H1 (cell line): Measurements from ENCODE around the gene MYOZ2. TPM values are rescaled to one million over a fixed set of nuclear protein-coding genes. Genes with fewer than 3 reads are reported as not detected.

Experiments
- CTCF ChIA-PET: fragments of 300-600 bp; sonication (Branson Sonifier 250); formaldehyde crosslinking; loops from one replicate; lab custom pipeline; 2021; ENCODE audit not compliant: partially characterized antibody; lab: Charles Lee
- POLR2A ChIA-PET: fragments of 300-600 bp; sonication (Branson Sonifier 250); formaldehyde crosslinking; loops from one replicate; lab custom pipeline; 2021; ENCODE audit warnings: inconsistent platforms; ENCODE audit not compliant: partially characterized antibody; lab: Charles Lee
- DNase-seq, 2 experiments: peaks; one replicate each; pipeline versions ENCODE4 v3.0.0 to v3.0.0-alpha.2; 2010 to 2022; ENCODE audit warnings: low spot score in 2 of 2, low read depth in 1 of 2, mixed read lengths in 1 of 2
- FAIRE-seq: peaks from 2 replicates; lab custom pipeline; 2011; peaks lifted over from hg19 to GRCh38; lab: Jason Lieb, UNC
- H2AFZ ChIP-seq: 2 replicates; pipeline ENCODE4 v1.8.1; 2012; ENCODE audit warnings: low read length, inconsistent platforms
- H2AK5ac ChIP-seq: 2 replicates; pipeline ENCODE4 v1.6.1; 2013; ENCODE audit warnings: low read depth, low read length
- H2BK120ac ChIP-seq: replicated peaks from 2 replicates; pipeline ENCODE3; 2013; ENCODE audit warnings: low read depth, low read length, inconsistent platforms
- H2BK12ac ChIP-seq: 2 replicates; pipeline ENCODE4 v1.6.1; 2013; ENCODE audit warnings: low read depth, low read length
- H2BK15ac ChIP-seq: 2 replicates; pipeline ENCODE4 v1.6.1; 2013; ENCODE audit warnings: low read length
- H2BK20ac ChIP-seq: 2 replicates; pipeline ENCODE4 v1.6.1; 2013; ENCODE audit warnings: low read length
- H2BK5ac ChIP-seq: 2 replicates; pipeline ENCODE4 v1.6.1; 2013; ENCODE audit warnings: low read depth, low read length
- H3K14ac ChIP-seq: 2 replicates; pipeline ENCODE4 v1.6.1; 2013; ENCODE audit warnings: inconsistent platforms; ENCODE audit not compliant: insufficient read length
- H3K18ac ChIP-seq: 2 replicates; pipeline ENCODE4 v1.6.1; 2013; ENCODE audit warnings: low read length; ENCODE audit errors: extremely low read depth
- H3K23ac ChIP-seq: 2 replicates; pipeline ENCODE4 v1.6.1; 2013; ENCODE audit warnings: inconsistent platforms; ENCODE audit not compliant: insufficient read length
- H3K23me2 ChIP-seq: 2 replicates; pipeline ENCODE4 v1.6.1; 2013; ENCODE audit warnings: low read depth, low read length
- H3K27ac ChIP-seq: 2 replicates; pipeline ENCODE4 v1.6.1; 2011; ENCODE audit warnings: low read depth, low read length, inconsistent platforms
- H3K27me3 ChIP-seq, 4 experiments: replicated peaks in 1 of 4; 1 replicate in 1 of 4; 2 replicates in 3 of 4; pipeline versions ENCODE4 v1.6.1 to v1.8.1; 2011 to 2013; ENCODE audit warnings: low read length in 3 of 4, mild to moderate bottlenecking in 3 of 4, inconsistent platforms in 2 of 4, mixed read lengths in 2 of 4, moderate library complexity in 1 of 4; ENCODE audit not compliant: control insufficient read depth in 3 of 4, insufficient read depth in 3 of 4; ENCODE audit errors: extremely low read depth in 1 of 4
- H3K36me3 ChIP-seq, 4 experiments: 2 replicates each; pipeline versions ENCODE4 v1.6.1 to v1.8.1; 2011 to 2013; ENCODE audit warnings: mild to moderate bottlenecking in 4 of 4, low read length in 3 of 4, moderate library complexity in 2 of 4, control low read depth in 1 of 4, inconsistent platforms in 1 of 4; ENCODE audit not compliant: insufficient read depth in 4 of 4, control insufficient read depth in 2 of 4
- H3K4ac ChIP-seq: replicated peaks from 2 replicates; pipeline ENCODE3; 2013; ENCODE audit warnings: low read length, low read depth, mixed read lengths, inconsistent platforms; ENCODE audit not compliant: insufficient read length
- H3K4me1 ChIP-seq, 4 experiments: replicated peaks in 1 of 4; 1 replicate in 1 of 4; 2 replicates in 3 of 4; pipeline versions ENCODE4 v1.6.1 to v1.8.1; 2011 to 2013; ENCODE audit warnings: low read length in 3 of 4, inconsistent platforms in 2 of 4, mixed read lengths in 1 of 4; ENCODE audit not compliant: insufficient read depth in 4 of 4, control insufficient read depth in 3 of 4
- H3K4me2 ChIP-seq, 2 experiments: 2 replicates each; pipeline versions ENCODE4 v1.6.1 to v1.8.1; 2011 to 2013; ENCODE audit warnings: low read depth in 2 of 2, low read length in 2 of 2, control low read depth in 1 of 2, inconsistent platforms in 1 of 2, mild to moderate bottlenecking in 1 of 2; ENCODE audit not compliant: insufficient read depth in 1 of 2
- H3K4me3 ChIP-seq, 4 experiments: fragments of 200-600, 300-600 bp in 1 of 4; sonication (generic), shearing (Covaris generic), sonication (Bioruptor Twin) in 1 of 4; 2 replicates each; pipeline versions ENCODE4 v1.5.1 to v1.8.1; 2011 to 2016; ENCODE audit warnings: low read length in 4 of 4, low read depth in 3 of 4, control low read depth in 2 of 4, inconsistent platforms in 2 of 4, mild to moderate bottlenecking in 2 of 4, mixed read lengths in 1 of 4, moderate library complexity in 1 of 4; ENCODE audit not compliant: insufficient read depth in 2 of 4; ENCODE audit errors: extremely low read depth in 1 of 4
- H3K56ac ChIP-seq: replicated peaks from 2 replicates; pipeline ENCODE3; 2013; ENCODE audit warnings: low read depth, mild to moderate bottlenecking, mixed read lengths, low read length, inconsistent platforms; ENCODE audit not compliant: insufficient read length
- H3K79me1 ChIP-seq: 2 replicates; pipeline ENCODE4 v1.6.1; 2013; ENCODE audit warnings: low read depth, low read length, control low read depth
- H3K79me2 ChIP-seq, 2 experiments: 2 replicates each; pipeline versions ENCODE4 v1.6.1 to v1.8.1; 2012 to 2013; ENCODE audit warnings: low read length in 2 of 2, mild to moderate bottlenecking in 2 of 2, inconsistent platforms in 1 of 2; ENCODE audit not compliant: insufficient read depth in 2 of 2, control insufficient read depth in 1 of 2
- H3K9ac ChIP-seq, 4 experiments: replicated peaks in 1 of 4; 1 replicate in 1 of 4; 2 replicates in 3 of 4; pipeline versions ENCODE4 v1.6.1 to v1.8.1; 2011 to 2013; ENCODE audit warnings: low read depth in 3 of 4, low read length in 3 of 4, control low read depth in 2 of 4, mild to moderate bottlenecking in 2 of 4, moderate library complexity in 2 of 4, inconsistent platforms in 1 of 4; ENCODE audit errors: extremely low read depth in 1 of 4
- H3K9me3 ChIP-seq, 2 experiments: 2 replicates each; pipeline versions ENCODE4 v1.6.1 to v1.8.1; 2012 to 2013; ENCODE audit warnings: mild to moderate bottlenecking in 2 of 2, moderate library complexity in 2 of 2, control low read depth in 1 of 2, inconsistent platforms in 1 of 2, low read depth in 1 of 2, low read length in 1 of 2, mixed read lengths in 1 of 2; ENCODE audit not compliant: insufficient read depth in 2 of 2
- H4K20me1 ChIP-seq, 2 experiments: replicated peaks in 1 of 2; 2 replicates each; pipeline versions ENCODE3 to v1.8.1; 2011 to 2013; ENCODE audit warnings: inconsistent platforms in 2 of 2, low read length in 2 of 2, mild to moderate bottlenecking in 1 of 2; ENCODE audit not compliant: insufficient read depth in 2 of 2, control insufficient read depth in 1 of 2
- H4K5ac ChIP-seq: 2 replicates; pipeline ENCODE4 v1.6.1; 2013; ENCODE audit warnings: low read length, low read depth, mixed read lengths, inconsistent platforms; ENCODE audit not compliant: insufficient read length
- H4K8ac ChIP-seq: 2 replicates; pipeline ENCODE4 v1.8.0; 2013; ENCODE audit warnings: mild to moderate bottlenecking, moderate library complexity, low read length, inconsistent platforms; ENCODE audit not compliant: insufficient read depth; ENCODE audit errors: extremely low read depth
- H4K91ac ChIP-seq: replicated peaks from 2 replicates; pipeline ENCODE3; 2013; ENCODE audit warnings: low read length, mixed read lengths, inconsistent platforms; ENCODE audit not compliant: insufficient read length
- ASH2L ChIP-seq: fragments of 200-600, 300-600 bp; sonication (generic); IDR thresholded peaks from one replicate; pipeline ENCODE4 v1.7.1; 2017; ENCODE audit warnings: low read length
- BRCA1 ChIP-seq: IDR thresholded peaks from 2 replicates; pipeline ENCODE4 v1.6.1; 2012; ENCODE audit warnings: low read depth, low read length, improper control_type of control experiment
- CBX5 ChIP-seq: fragments of 300-800, 300-1000 bp; sonication (generic); IDR thresholded peaks from 2 replicates; pipeline ENCODE4 v1.7.1; 2016; ENCODE audit warnings: antibody characterized with exemption, low read length, low read depth
- CHD1 ChIP-seq: IDR thresholded peaks from 2 replicates; pipeline ENCODE4 v1.6.1; 2012; ENCODE audit warnings: low read depth, low read length, improper control_type of control experiment
- HDAC2 ChIP-seq, 2 experiments: fragments of 300-600 bp in 1 of 2; sonication (generic) in 1 of 2; IDR thresholded peaks; 2 replicates each; pipeline ENCODE4 v1.6.1; 2011 to 2012; ENCODE audit warnings: low read depth in 2 of 2, low read length in 2 of 2, mild to moderate bottlenecking in 2 of 2, moderate library complexity in 2 of 2, borderline replicate concordance in 1 of 2, inconsistent platforms in 1 of 2
- KDM5A ChIP-seq: fragments of 200-600 bp; IDR thresholded peaks from 2 replicates; pipeline ENCODE4 v1.7.1; 2012; ENCODE audit warnings: mild to moderate bottlenecking, low read length, inconsistent platforms, mixed read lengths
- MAFK ChIP-seq: IDR thresholded peaks from 2 replicates; pipeline ENCODE4 v1.6.1; 2012; ENCODE audit warnings: low read depth, mild to moderate bottlenecking, improper control_type of control experiment, low read length
- NRF1 ChIP-seq: IDR thresholded peaks from 2 replicates; pipeline ENCODE4 v1.6.1; 2011; ENCODE audit warnings: mild to moderate bottlenecking, low read depth, low read length, improper control_type of control experiment
- RAD21 ChIP-seq, 2 experiments: IDR thresholded peaks in 1 of 2; conservative IDR thresholded peaks in 1 of 2; 2 replicates each; pipeline ENCODE4 v1.6.1; 2011; ENCODE audit warnings: low read depth in 2 of 2, low read length in 2 of 2, improper control_type of control experiment in 1 of 2, inconsistent platforms in 1 of 2, mild to moderate bottlenecking in 1 of 2, moderate library complexity in 1 of 2
- ZNF274 ChIP-seq: IDR thresholded peaks from 2 replicates; pipeline ENCODE4 v1.7.0; 2012; ENCODE audit warnings: low read length, borderline replicate concordance; ENCODE audit errors: extremely low read depth
- WGBS, 2 experiments: shearing (Covaris generic) in 1 of 2; methylation state at CpG; one replicate each; pipeline versions ENCODE4 v1.1.6 to v1.1.7; 2013 to 2015; ENCODE audit warnings: low lambda C conversion rate in 2 of 2, mixed read lengths in 2 of 2, inconsistent platforms in 1 of 2, low coverage in 1 of 2, missing lambda C conversion rate in 1 of 2; ENCODE audit not compliant: insufficient replicate concordance in 2 of 2, insufficient coverage in 1 of 2, insufficient read length in 1 of 2; ENCODE audit errors: extremely low coverage in 1 of 2, missing lambda C conversion rate in 1 of 2; 5-methylcytosine and 5-hydroxymethylcytosine counted together
- polyA plus RNA-seq, 7 experiments: library from polyadenylated mRNA; depleted of rRNA in 3 of 7; stranded (reverse) in 5 of 7; unstranded in 2 of 7; fragments of >200 nt in 5 of 7; fragments of 200-250 nt in 2 of 7; gene quantifications; 1 replicate in 5 of 7; 2 replicates in 1 of 7; 4 replicates in 1 of 7; pipeline versions ENCODE4 v1.2.1 to v1.2.3, GENCODE V29; 2011 to 2013; ENCODE audit warnings: missing spikeins in 2 of 7, mixed read lengths in 2 of 7
- total RNA-seq: library from RNA; stranded (reverse); fragmentation: NEBNext Ultra II Directional; extraction: Animal tissue kit (Norgen Biotek cat#: 25700); gene quantifications from 2 replicates; pipeline ENCODE4 v1.2.1, GENCODE V29; 2021

Gene MYOZ2
- total and polyA plus RNA-seq, 2 of the 8 experiments (the other 6 are each of a cell fraction or from before 2014, with no cell fraction given) = not detected

- H3K4ac ChIP-seq = no peak overlapping the region
- H3K9me3 ChIP-seq = no peaks in the 10 kb centered on the region
- H2AK5ac ChIP-seq = no peak overlapping the region
- H3K4me3 ChIP-seq = no peak overlapping the region
- H3K14ac ChIP-seq = no peak overlapping the region
- H4K91ac ChIP-seq = no peak overlapping the region
- H3K18ac ChIP-seq = no peak overlapping the region
- no peak overlapping the region for H2BK5ac ChIP-seq
- H3K27ac ChIP-seq = no peak overlapping the region
- no peaks in the 10 kb centered on the region for H3K79me1 ChIP-seq
- no peak overlapping the region for H2BK20ac ChIP-seq
- no peak overlapping the region for H4K5ac ChIP-seq
- POLR2A ChIA-PET = no interaction called here
- H2AFZ ChIP-seq = no peak overlapping the region
- TF ChIP-seq NRF1 = no peak
- no peak for TF ChIP-seq ASH2L
- TF ChIP-seq KDM5A = no peak
- no peak for TF ChIP-seq RAD21 (IDR thresholded peaks at IDR 0.05 in 1 of 2, conservative IDR thresholded peaks at IDR 0.05 in 1 of 2; ENCODE audit: low read depth in 2 of 2, low read length in 2 of 2)
- no peak for TF ChIP-seq CBX5
- TF ChIP-seq BRCA1 = no peak
- TF ChIP-seq ZNF274 = no peak
- TF ChIP-seq MAFK = no peak
- no peak for TF ChIP-seq CHD1
- TF ChIP-seq HDAC2 (IDR thresholded peaks at IDR 0.05; ENCODE audit: borderline replicate concordance in 1 of 2, low read depth in 2 of 2, low read length in 2 of 2) = no peak
- no peaks in the 10 kb centered on the region for H4K20me1 ChIP-seq
- H3K23ac ChIP-seq = no peak overlapping the region
- WGBS, 2 experiments = 97% methylated on average over 2 of the region's 2 CpGs; no CpG with 5 or more reads in 1 of the 2 experiments
- H3K4me2 ChIP-seq = no peak overlapping the region
- H2BK12ac ChIP-seq = no peak overlapping the region
- no peak overlapping the region for H4K8ac ChIP-seq
- CTCF ChIA-PET = no interaction called here
- peak overlapping the region in 1 of 4 experiments; percentile 13; a peak in 1 of 7 replicates for H3K9ac ChIP-seq
- no peaks in the 10 kb centered on the region for H3K23me2 ChIP-seq
- no peak overlapping the region for H2BK15ac ChIP-seq
- H3K27me3 ChIP-seq = no peaks in the 10 kb centered on the region
- no peak for FAIRE-seq
- DNase-seq = no peak
- peaks cover 0 to 4% (median 0%) of the 10 kb centered on the region in 4 experiments; a peak in 1 of 7 replicates for H3K4me1 ChIP-seq
- no peak overlapping the region for H2BK120ac ChIP-seq
- no peaks in the 10 kb centered on the region for H3K79me2 ChIP-seq
- H3K56ac ChIP-seq = no peak overlapping the region
- no peaks in the 10 kb centered on the region for H3K36me3 ChIP-seq
Measured at GRCh38 chr4:119151161-119151560, 15.5 kb downstream of the MYOZ2 start.
